GM21367 (cell line): ENCODE data around the gene MAFF.
A peak's percentile ranks its signal among the peaks of the same experiment; 100 is the strongest.
"Not testable (repeated sequence)": the region's sequence is repeated elsewhere in the genome, so short reads cannot be mapped to it uniquely, and the experiment has no call there.

Experiments
- ATAC-seq: cut with Tn5 transposase; IDR thresholded peaks from one replicate; pipeline ENCODE4 v1.9.1; 2021; ENCODE audit not compliant: unreplicated experiment

The MAFF gene

DNA sequence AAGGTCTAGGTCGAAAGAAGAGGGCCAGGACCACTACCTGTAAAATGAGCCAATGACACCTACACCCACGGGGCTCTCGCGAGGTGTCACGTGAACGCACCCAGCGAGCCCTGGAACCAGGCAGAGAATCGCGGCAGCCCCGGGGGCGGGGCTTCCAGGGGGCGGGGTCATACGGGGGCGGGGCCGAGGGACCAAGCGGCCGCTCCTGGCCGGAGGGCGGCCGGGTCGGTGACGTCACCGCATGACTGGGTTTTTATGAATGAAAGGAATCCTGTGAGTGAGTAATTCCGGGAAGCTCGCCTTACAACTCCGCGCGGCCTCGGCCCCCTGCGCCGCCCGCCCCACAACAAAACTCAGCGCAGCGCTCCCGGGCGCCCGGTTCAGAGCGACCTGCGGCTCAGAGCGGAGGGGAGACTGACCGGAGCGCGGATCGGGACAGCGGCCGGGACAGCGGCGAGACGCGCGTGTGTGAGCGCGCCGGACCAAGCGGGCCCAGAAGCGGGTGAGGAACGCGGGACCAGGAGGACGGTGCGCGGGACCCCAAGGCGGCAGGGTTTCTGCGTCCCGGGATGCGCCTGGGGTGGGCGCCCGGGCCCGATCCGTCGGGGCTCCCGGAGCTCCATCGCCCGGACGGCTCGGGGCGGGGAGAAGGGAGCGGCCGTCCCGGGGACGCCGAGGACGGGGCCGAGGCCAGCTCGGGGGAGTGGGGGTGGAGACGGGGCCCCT, at the start of gene MAFF:
MAFF (plus strand) TSS at position 284 of the 726 bp plus-strand sequence. CDS start 11,860 bp downstream, outside the sequence.
- peak; percentile 35 for ATAC-seq

DNA sequence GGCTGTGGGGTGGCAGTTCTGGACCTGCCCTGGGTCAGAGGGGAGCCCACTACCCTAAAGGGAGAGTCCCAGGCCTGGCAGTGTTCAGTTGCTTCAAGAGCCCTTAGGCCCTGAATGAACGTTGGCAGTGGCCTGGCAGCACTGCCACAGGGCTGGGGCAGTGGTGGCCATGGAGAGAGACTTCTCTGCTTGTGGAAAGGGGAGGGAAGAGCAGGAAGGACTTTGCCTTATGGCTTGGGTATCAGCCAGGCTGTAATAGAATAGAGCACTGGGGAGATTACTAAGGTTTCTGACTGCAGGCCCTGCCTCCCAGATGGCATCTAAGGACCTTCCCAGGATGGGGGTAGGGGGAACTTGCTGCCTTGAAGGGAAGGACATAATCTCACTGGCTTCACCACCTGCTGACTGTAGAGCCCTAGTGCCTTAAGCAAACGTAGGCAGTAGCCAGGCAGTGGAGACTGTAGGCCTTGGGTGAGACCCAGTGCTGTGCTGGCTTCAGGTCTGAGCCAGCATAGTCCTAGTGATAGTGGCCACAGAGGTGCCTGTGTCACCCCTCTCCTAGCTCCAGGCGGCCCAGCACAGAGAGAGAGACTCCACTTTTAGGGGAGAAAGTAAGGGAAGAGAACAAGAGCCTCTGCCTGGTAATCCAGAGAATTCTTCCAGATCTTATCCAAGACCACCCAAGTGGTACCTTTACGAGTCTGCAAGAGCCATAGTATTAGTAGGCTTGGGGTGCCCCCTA, 47.8 kb upstream of the MAFF start:
- no peak for ATAC-seq

DNA sequence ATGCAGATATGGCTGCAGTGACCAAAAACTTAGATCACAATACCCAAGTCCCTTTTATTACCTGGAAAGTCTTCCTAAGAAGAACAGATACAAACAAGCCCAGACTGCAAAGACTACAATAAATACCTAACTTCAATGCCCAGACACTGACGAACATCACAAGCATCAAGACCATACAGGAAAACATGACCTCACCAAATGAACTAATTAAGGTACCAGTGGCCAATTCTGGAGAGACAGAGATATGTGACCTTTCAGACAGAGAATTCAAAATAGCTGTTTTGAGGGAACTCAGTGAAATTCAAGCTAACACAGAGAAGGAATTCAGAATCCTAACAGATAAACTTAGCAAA, 47.3 kb upstream of the MAFF start:
- not testable (repeated sequence) for ATAC-seq

DNA sequence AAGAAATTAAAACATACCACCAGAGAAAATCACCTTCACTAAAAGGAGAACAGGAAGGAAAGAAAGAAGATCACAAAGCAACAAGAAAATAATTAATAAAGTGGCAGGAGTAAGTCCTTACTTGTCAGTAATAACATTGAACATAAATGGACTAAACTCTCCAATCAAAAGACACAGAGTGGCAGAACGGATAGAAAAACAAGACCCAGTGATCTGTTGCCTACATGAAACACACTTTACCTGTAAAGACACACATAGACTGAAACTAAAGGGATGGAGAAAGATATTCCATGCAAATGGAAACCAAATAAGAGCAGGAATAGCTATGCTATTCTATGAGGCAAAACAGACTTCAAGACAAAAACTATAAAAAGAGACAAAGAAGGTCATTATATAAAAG, 46.1 kb upstream of the MAFF start:
- ATAC-seq: no peak

DNA sequence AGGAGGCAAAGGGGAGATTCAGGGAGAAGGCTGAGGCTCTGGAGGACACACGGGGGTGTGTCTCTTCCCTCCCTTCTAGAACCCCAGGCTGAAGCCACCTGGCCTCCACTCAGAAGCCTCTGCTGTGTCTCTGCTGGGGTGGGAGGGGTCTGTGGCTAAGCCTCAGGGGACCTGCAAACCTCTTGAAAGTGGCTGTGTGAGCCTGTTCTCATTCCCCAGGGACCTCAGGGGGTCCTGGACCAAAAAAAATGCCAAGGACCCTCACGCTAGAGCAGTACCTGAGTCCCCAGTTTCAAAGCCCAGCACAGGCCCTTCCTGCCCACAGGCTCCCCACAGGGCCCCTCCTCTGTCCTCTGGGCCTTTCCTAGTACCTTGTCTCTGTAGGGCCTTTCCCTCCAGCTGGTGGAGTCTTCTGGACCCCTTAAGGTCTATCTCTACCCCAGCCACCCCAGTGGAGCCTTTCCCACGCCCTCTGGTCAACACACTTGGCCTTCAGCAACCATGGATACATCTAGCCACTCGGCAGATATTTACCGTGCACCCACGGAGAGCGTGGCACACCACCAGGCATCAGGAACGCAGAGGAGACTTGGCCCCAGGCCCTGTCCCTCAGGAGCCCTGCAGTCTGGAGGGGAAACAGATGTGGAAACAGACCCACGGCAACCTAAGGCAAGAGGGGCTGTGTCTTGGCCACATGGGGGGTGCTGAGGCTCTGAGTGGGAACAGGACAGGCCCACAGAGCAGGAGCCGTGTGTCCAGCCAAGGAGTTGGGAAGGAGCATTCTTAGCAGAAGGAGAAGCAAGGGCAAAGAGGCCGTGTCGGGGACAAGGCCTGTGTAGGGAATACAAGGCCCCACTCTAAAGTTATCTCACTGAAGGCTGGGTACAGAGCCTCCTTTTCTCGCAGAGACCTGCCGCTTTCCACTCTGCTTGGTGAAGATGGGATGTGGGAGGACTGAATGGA, 38.6 kb upstream of the MAFF start:
- no peak for ATAC-seq

DNA sequence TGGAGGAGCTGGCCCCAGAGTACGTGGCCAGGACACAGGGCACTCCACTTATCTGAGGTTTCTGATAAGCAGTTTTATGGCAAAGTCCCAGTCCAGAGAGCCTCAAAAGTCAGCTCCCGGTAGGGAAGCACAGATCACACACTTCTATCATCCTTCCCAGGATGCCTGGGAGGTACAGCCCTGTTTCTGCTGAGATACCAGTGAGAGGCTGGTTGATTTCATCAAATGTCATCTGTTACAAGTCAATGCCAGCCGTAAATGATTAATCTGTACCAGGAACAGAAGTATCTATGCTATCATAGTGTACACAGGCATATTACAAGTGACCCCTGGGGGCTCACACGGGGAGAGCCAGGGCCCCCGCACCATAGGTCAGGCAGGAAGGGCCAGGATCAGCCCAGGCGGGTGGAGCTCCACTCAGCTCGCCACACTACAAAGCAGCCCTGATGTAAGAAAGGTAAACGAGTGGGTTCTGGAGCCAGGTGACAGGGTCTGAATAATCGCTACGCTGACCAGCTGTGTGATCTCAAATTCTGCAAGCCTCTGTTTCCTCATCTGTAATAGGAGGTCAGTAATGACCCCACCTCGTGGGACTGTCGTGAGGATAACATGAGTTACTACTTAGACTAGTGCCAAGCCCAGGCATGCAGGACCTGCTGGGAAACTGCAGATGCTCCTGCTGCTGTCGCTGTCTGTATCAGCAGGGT, 37.8 kb upstream of the MAFF start:
- ATAC-seq: no peak

DNA sequence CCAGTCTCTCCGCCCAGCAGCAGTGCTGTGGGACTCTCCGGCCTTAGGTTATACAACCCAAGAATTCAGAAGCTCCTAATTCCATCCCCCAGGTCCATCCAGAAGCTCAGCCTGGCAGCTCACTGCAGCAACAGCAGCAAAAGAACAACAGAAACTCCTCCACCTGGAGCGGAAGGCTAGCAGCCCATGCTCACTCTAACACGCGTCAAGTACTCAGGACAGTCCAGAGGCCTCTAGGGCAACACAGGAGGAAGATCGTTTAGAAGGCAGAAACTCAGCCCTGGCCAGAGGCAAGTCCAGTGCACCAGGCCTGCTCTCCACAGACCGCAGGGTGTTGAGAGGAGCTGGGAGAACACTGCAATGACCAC, 37.3 kb upstream of the MAFF start:
- no peak for ATAC-seq

DNA sequence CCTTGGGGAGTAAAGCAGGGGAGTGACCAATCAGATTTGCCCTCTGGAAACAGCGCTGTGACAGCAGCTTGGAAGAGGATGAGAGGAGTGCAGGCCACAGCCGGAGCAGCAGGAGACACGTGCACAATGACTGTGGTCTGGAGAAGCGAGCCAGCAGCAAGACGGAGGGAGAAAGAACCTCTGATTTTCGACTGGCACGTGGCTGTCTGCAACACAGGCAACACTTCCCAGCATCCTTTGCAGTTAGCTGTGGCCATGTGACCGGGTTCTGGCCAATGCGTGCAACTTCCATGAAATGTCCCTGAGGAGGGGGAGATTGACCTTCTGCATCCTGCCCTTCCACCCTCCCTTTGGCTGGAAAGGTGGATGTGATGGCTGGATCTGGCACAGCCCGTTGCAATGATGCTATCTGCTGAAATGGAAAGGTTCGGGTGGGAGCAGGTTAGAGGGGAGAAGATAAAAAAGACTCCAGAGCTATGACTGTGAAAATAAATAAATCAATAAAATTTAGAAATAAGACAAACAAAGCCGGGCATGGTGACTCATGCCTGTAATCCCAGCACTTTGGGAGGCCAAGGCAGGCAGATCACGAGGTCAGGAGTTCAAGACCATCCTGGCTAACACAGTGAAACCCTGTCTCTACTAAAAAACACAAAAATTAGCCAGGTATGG, 35.7 kb upstream of the MAFF start:
- ATAC-seq: no peak

DNA sequence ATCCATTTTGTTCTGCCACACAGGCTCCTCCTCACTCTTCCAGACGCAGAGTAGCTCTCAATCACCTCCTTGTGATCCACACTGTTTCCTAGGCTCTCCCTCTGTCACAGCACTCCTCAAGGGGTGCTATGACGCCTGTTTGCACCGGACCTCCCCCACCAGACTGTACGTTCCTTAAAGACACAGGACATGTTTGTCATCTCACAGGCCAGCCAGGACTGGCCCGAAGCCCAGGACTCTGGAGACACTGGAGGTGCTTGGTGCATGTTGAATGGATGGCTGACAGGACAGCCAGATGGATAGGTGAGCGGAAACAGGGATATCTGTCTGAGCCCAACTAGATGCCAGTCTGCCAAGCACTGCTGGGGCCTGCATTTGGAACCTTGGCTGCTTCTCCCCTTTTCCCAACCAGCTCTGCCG, 33.8 kb upstream of the MAFF start:
- no peak for ATAC-seq

DNA sequence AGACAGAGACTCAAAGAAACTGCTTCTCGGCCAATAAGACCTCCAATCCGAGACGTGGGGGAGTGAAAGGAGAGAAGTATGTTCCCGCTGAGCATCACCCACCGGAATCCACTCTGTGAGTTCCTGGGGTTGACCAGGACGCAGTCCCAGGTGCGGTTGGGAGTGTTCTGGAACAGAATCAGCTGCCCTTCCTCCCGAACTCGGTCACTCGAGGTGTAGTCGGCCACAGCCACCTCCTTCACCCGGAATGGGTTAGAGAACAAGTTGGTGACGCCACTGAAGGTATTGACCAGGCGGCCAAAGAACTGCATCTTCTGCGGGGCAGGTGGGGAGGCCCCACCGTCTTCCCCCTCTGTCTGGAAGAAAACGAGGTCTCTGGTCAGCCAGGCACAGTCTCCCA, 32.7 kb upstream of the MAFF start:
- no peak for ATAC-seq

DNA sequence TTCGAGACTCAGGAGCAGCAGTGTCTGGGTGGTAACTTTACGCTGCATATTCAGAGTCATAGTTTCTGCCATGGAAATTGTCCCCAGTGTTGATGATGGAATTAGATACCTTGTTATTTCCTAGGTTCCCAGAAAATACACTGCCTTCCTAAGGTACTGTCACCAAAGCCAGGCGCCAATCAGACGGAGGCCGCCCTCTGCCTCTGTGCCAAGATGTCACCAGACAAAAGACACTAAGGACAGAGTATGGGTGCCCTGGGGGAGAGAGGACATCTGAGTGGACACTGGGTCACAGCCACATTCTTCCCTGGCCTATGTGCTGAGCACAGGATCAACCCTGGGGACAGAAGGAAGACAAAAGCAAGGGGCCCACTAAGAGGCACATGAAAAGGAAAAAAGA, 31.3 kb upstream of the MAFF start:
- ATAC-seq: no peak

DNA sequence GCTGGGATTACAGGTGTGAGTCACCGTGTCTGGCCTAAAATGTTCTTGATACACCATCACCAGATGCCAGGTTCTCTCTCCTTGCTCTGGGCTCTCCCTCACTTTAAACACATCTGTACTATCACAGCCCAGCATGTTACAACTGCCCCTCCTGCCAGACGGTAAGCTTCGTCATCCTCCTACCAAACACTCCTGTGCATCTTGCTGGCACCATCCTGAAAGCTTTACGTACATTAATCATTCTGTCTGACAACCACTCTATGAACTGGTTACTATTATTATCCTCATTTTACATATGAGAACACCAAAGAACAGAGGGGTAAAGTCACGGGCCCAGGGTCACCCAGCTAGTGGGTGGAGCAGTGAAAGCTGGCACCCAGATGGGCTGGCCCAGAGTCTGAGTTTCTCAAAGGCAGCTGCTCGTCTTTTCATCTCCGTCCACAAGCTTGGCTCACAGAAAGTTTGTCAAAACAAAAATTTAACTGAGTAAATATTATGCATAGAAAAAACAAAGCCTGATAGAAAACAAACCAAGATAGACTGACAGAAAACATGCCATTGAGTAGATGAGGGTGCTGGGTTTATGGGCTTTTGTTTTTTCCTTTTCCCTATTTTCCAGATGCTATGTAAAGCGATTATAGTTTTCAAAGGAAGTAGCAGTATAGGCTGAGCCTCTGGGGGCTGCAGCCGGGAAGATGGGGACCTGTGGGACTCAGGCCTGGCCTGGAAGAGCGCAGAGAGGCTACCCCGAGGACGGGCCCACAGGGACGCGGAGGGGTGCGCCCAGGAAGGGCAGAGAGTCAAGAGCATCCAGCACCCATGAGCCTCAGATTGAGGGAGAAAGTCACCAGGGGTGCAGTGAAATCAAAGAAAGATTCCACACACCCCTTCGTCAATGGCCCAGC, 29.6 kb upstream of the MAFF start:
- ATAC-seq: no peak

DNA sequence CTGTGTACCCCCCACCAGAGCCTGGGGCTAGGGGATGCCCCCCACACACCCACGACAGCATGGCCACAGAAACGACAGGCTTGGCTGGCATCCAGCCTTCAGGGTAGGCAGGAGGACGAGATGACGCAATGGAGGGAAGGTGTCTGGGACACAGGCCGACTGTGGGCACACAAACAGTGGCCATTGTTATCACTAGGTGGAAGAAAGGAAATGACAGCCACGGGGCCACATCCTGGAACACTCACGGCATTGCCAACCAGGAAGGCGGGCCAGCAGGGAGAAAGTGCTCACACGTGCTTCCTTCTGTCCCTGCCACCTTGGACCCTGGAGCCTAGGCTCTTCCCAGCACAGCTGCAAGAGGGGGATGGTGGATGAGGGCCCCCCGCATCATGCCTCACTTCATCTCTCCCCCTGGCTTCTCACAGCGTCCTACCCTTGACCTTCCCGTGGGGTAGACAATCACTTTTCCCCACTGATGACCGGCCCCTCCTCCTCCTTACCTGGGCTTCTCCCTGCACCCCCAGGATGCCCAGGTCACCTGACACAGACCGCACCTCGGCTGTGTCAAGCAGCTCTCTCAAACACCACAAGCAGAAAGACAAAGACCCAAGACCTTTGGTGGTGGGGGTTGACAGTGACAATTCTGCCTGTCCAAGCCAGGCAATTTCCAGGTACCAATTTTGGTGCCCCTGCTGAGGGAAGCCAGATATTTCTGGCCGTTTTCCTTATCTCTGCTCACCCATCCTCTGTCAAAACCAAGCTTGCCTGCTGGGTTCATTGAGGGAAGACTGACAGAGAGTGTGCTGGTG, 28.8 kb upstream of the MAFF start:
- ATAC-seq: no peak

DNA sequence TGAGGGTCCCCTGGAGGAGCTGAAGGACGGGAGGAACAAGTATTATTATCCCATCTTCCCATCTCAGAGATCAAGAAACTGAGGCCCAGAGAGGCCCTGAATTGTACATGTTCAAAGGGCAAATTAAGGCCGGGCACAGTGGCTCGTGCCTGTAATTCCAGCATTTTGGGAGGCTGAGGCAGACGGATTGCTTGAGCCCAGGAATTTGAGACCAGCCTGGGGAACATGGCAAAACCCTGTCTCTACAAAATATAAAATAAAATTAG, 28.2 kb upstream of the MAFF start:
- no peak for ATAC-seq

DNA sequence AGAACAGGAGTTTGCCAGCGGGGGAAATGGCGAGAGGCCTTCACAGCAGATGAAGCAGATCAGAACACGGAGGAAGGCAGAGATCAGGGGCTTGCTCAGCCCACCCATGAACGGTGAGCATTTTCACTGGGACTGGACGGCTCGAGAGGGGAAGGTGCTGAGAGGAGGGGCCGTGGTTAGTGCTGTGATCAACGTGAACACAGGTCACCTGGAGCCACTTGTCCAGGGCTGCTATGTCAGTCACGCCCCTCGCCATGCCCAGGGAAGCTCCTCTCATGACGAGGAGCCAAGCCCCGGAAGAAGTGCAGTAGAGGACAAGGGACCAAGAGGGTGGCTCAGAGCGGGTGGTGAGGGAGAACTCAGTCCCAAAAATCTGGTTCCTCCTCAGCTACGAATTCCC, 27.2 kb upstream of the MAFF start:
- ATAC-seq: no peak

DNA sequence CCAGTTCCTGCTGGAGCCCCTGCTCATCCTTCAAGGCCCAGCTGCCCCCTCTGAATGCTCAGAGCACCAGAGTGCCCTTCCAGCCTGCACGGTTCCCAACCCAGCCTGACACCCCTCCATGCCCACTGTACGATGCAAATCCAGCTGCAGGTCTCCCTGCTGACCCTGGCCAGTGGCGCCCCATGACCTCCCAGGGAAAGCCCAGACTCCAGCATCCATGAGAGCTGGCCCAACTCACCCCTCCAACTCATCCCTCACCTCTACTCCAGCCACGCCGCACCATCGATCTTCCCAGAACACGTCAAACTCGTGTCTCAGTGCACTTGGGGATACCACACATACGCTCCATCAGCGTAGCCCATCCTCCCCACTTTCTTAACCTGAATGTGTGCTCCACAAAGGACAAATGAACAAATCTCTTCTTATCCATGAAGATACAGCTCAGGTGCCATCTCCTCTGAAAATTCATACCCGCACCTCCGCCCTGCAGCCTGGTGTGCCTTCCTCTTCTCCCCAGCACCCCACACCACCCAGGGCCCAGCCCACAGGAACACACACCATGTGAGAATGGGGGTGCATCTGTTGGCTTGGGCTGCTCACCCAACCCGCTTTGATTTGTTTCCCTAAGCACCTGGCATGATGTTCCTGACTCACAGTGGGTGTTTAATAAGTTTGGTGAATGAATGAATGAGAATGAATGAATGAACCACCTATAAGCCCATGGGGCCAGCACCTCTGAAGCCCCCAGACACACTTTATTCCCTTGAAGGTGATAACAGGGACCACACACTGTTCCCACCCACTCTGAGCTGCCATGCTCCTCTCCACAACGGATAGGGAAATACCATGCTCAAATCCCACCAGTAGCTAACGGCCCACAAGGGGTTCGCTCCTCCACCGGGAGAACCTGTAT, 26.3 kb upstream of the MAFF start:
- no peak for ATAC-seq

DNA sequence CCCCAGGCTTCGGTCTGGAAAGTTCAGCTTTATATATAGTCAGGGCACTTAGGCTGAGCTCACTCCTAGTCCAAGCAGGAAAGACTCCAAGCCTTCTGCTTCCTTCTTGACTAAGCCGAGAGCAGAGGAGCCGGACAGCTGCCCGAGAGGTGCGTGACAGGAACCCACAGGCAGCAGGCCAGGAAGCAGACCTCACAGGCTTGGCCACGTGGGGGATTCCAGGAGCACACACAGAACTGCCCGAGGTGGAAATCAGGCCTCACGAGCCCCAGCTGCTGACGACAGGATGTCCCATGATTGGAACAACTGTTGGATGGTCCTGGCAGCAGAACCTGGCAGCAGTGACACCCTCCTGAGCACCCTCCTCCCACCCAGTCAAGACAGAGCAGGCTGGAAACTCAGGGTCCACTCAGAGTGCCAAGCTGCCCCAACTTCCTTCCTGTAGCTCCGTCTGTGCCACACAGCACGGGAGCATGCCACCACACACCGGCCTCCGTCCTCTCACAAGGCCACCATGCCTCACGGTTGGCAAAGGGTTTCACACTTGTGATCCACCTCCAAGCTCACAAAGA, 25.5 kb upstream of the MAFF start:
- no peak for ATAC-seq
